Measurements from ENCODE around the gene MBTPS2. TPM values are rescaled to one million over a fixed set of nuclear protein-coding genes. Genes with fewer than 3 reads are reported as not detected.

MBTPS2 gene
- polyA plus RNA-seq, 3 donors, result 2.0 to 7.4 (median 4.6) TPM

GRCh38 chrX:21840193-21840545, 752 bp downstream of the MBTPS2 start:
- Histone ChIP-seq H3K79me2 (ENCODE audit: insufficient read depth, low read length) (peaks cover 9% of the 10 kb centered on the region), H2AFZ (ENCODE audit: insufficient read depth, low read depth, low read length, poor library complexity, severe bottlenecking) (peak overlapping the region; percentile 77)
- DNase-seq, result no peak

GRCh38 chrX:21843179-21843578, 3.8 kb downstream of the MBTPS2 start:
- H3K27me3 Mint-ChIP-seq (ENCODE audit: low read depth in 3 of 3), result peaks cover 0 to 1% (median 0%) of the 10 kb centered on the region in 3 donors
- WGBS (ENCODE audit: insufficient coverage), result no CpG with 5 or more reads among the region's 5 CpGs
- Histone ChIP-seq H3K4me2 (replicated peaks; ENCODE audit: extremely low read depth, low read length, poor library complexity, severe bottlenecking) (no peak overlapping the region), H3K9ac (ENCODE audit: insufficient read depth, low read length, poor library complexity, severe bottlenecking) (no peak overlapping the region), H3K9me3 (replicated peaks in 1 of 2; ENCODE audit: control insufficient read depth in 1 of 2, insufficient read depth in 1 of 2, low read length in 2 of 2) (no peaks in the 10 kb centered on the region), H3K27ac (ENCODE audit: low read depth in 1 of 2, low read length in 2 of 2) (no peak overlapping the region), H3K27me3 (ENCODE audit: control insufficient read depth in 2 of 2, insufficient read depth in 2 of 2, low read length in 2 of 2) (no peaks in the 10 kb centered on the region), H2AFZ (ENCODE audit: insufficient read depth, low read depth, low read length, poor library complexity, severe bottlenecking) (no peak overlapping the region), H3K36me3 (replicated peaks in 1 of 2; ENCODE audit: control insufficient read depth in 1 of 2, insufficient read depth in 2 of 2, low read length in 2 of 2) (peaks cover 21 to 23% of the 10 kb centered on the region in 2 donors), H4K20me1 (ENCODE audit: insufficient read depth, low read length) (no peaks in the 10 kb centered on the region), H3K4me1 (ENCODE audit: control insufficient read depth in 1 of 2, insufficient read depth in 2 of 2, low read length in 2 of 2) (peaks cover 5 to 9% of the 10 kb centered on the region in 2 donors), H3K4me3 (replicated peaks in 1 of 3; ENCODE audit: low read depth in 2 of 3, low read length in 3 of 3) (no peak overlapping the region), H3K79me2 (ENCODE audit: insufficient read depth, low read length) (peaks cover 9% of the 10 kb centered on the region)
- peaks cover 7% of the 10 kb centered on the region for H3K4me1 Mint-ChIP-seq
- no peaks in the 10 kb centered on the region for H3K9me3 Mint-ChIP-seq
- no peak overlapping the region for H3K4me3 Mint-ChIP-seq
- peaks cover 16 to 21% of the 10 kb centered on the region in 2 donors for H3K36me3 Mint-ChIP-seq
- DNase-seq, result no peak
- H3K27ac Mint-ChIP-seq, result no peak overlapping the region
- intact Hi-C loops (cut with micrococcal nuclease), result no loop called here
- TF ChIP-seq CTCF (IDR thresholded peaks at IDR 0.05), result no peak

More at GRCh38 chrX:21840193-21840545, 752 bp downstream of the MBTPS2 start:
- H3K9me3 ChIP-seq (replicated peaks in 1 of 2; ENCODE audit: control insufficient read depth in 1 of 2, insufficient read depth in 1 of 2, low read length in 2 of 2), result no peaks in the 10 kb centered on the region
- peaks cover 5 to 9% of the 10 kb centered on the region in 2 donors for H3K4me1 ChIP-seq (ENCODE audit: control insufficient read depth in 1 of 2, insufficient read depth in 2 of 2, low read length in 2 of 2)
- no peak for TF ChIP-seq CTCF (IDR thresholded peaks at IDR 0.05)
- peak overlapping the region in 1 of 2 donors; percentile 76 for H3K27ac ChIP-seq (ENCODE audit: low read depth in 1 of 2, low read length in 2 of 2)
- H3K4me3 ChIP-seq (replicated peaks in 1 of 3; ENCODE audit: low read depth in 2 of 3, low read length in 3 of 3), result peak overlapping the region; percentile 73 to 80 (median 78)
- Mint-ChIP-seq H3K27ac (peak overlapping the region in 4 of 7 donors; percentile 64 to 92 (median 78)), H3K4me1 (peaks cover 7% of the 10 kb centered on the region), H3K9me3 (no peaks in the 10 kb centered on the region), H3K4me3 (peak overlapping the region; percentile 87 to 89), H3K27me3 (ENCODE audit: low read depth in 3 of 3) (peaks cover 0 to 9% (median 2%) of the 10 kb centered on the region in 3 donors), H3K36me3 (peaks cover 5 to 6% of the 10 kb centered on the region in 2 donors)
- peak overlapping the region; percentile 77 for H3K9ac ChIP-seq (ENCODE audit: insufficient read depth, low read length, poor library complexity, severe bottlenecking)
- H3K36me3 ChIP-seq (replicated peaks in 1 of 2; ENCODE audit: control insufficient read depth in 1 of 2, insufficient read depth in 2 of 2, low read length in 2 of 2), result peaks cover 0 to 5% of the 10 kb centered on the region in 2 donors
- peak overlapping the region; percentile 76 for H3K4me2 ChIP-seq (replicated peaks; ENCODE audit: extremely low read depth, low read length, poor library complexity, severe bottlenecking)
- intact Hi-C loops (cut with micrococcal nuclease), result no loop called here
- no peaks in the 10 kb centered on the region for H3K27me3 ChIP-seq (ENCODE audit: control insufficient read depth in 2 of 2, insufficient read depth in 2 of 2, low read length in 2 of 2)
- H4K20me1 ChIP-seq (ENCODE audit: insufficient read depth, low read length), result no peaks in the 10 kb centered on the region
- WGBS (ENCODE audit: insufficient coverage), result no CpG with 5 or more reads among the region's 6 CpGs
